SJSA1 (cell line): Measurements from ENCODE around the gene PRKD1. TPM values are rescaled to one million over a fixed set of nuclear protein-coding genes. Genes with fewer than 3 reads are reported as not detected.
"Not testable (repeated sequence)": the region's sequence is repeated elsewhere in the genome, so short reads cannot be mapped to it uniquely, and the experiment has no call there.

Experiments
- DNase-seq, 2 experiments: peaks; one replicate each; pipeline ENCODE4 v3.0.0-alpha.2; 2015 to 2020; ENCODE audit warnings: low spot score in 2 of 2, low read depth in 1 of 2
- H3K27ac ChIP-seq: fragments of 250-450 bp; sonication (Bioruptor Pico); 2 replicates; pipeline ENCODE4 v1.5.1; 2020; ENCODE audit warnings: mild to moderate bottlenecking, moderate library complexity
- H3K27me3 ChIP-seq: fragments of 250-450 bp; sonication (Bioruptor Pico); replicated peaks from 2 replicates; pipeline ENCODE4 v1.5.1; 2020; ENCODE audit warnings: mild to moderate bottlenecking, moderate library complexity
- H3K36me3 ChIP-seq: fragments of 250-450 bp; sonication (Bioruptor Pico); 2 replicates; pipeline ENCODE4 v1.5.1; 2020; ENCODE audit warnings: mild to moderate bottlenecking
- H3K4me1 ChIP-seq: fragments of 250-450 bp; sonication (Bioruptor Pico); replicated peaks from 2 replicates; pipeline ENCODE4 v1.6.1; 2021; ENCODE audit warnings: mild to moderate bottlenecking
- H3K4me3 ChIP-seq: fragments of 250-450 bp; sonication (Bioruptor Pico); 2 replicates; pipeline ENCODE4 v1.5.1; 2020; ENCODE audit warnings: mild to moderate bottlenecking
- H3K9me3 ChIP-seq: fragments of 250-450 bp; sonication (Bioruptor Pico); replicated peaks from 2 replicates; pipeline ENCODE4 v1.5.1; 2020; ENCODE audit warnings: mild to moderate bottlenecking
- total RNA-seq: library from RNA; depleted of rRNA; stranded (reverse); fragments of >200 nt; shearing (Covaris generic); gene quantifications from 2 replicates; pipeline ENCODE4 v1.2.3, GENCODE V29; 2014

PRKD1 gene
- total RNA-seq, 1 experiment from 2014 or later: 6.4 TPM

- not testable (repeated sequence) for H3K27me3 ChIP-seq, H3K4me1 ChIP-seq, H3K9me3 ChIP-seq, H3K36me3 ChIP-seq, H3K4me3 ChIP-seq, DNase-seq, H3K27ac ChIP-seq
These were observed 87.2 kb downstream of the PRKD1 start for GRCh38 chr14:29840369-29840892.

GRCh38 chr14:29839691-29840090 is 88.0 kb downstream of the PRKD1 start:
- H3K4me3 ChIP-seq, H3K36me3 ChIP-seq, DNase-seq, H3K9me3 ChIP-seq, H3K4me1 ChIP-seq, H3K27me3 ChIP-seq, H3K27ac ChIP-seq: not testable (repeated sequence)

- H3K27ac ChIP-seq: no peak overlapping the region
- H3K4me3 ChIP-seq: no peak overlapping the region
- H3K4me1 ChIP-seq: no peaks in the 10 kb centered on the region
- no peaks in the 10 kb centered on the region for H3K27me3 ChIP-seq
- H3K9me3 ChIP-seq: 0 out of 2 replicates have a peak, but pooled peaks cover 3% of the 10 kb centered on the region
- H3K36me3 ChIP-seq: no peaks in the 10 kb centered on the region
- no peak for DNase-seq
These were observed 88.9 kb downstream of the PRKD1 start for GRCh38 chr14:29838752-29839151.

GRCh38 chr14:29836395-29836794 is 91.3 kb downstream of the PRKD1 start:
- no peak overlapping the region for H3K27ac ChIP-seq

GRCh38 chr14:29832042-29832441 is 95.6 kb downstream of the PRKD1 start:
- Histone ChIP-seq H3K4me3 (no peak overlapping the region), H3K36me3 (no peaks in the 10 kb centered on the region), H3K27me3 (no peaks in the 10 kb centered on the region), H3K4me1 (no peaks in the 10 kb centered on the region), H3K9me3 (no peaks in the 10 kb centered on the region), H3K27ac (no peak overlapping the region)
- DNase-seq: no peak

More at GRCh38 chr14:29836395-29836794, 91.3 kb downstream of the PRKD1 start:
- Histone ChIP-seq H3K27me3 (no peaks in the 10 kb centered on the region), H3K9me3 (no peaks in the 10 kb centered on the region), H3K36me3 (no peaks in the 10 kb centered on the region), H3K4me1 (no peaks in the 10 kb centered on the region), H3K4me3 (no peak overlapping the region)
- no peak for DNase-seq

GRCh38 chr14:29829851-29830250 is 97.8 kb downstream of the PRKD1 start:
- DNase-seq: no peak
- no peak overlapping the region for H3K27ac ChIP-seq

GRCh38 chr14:29823816-29824215 is 103.8 kb downstream of the PRKD1 start:
- no peaks in the 10 kb centered on the region for H3K4me1 ChIP-seq
- no peak for DNase-seq
- H3K36me3 ChIP-seq: no peaks in the 10 kb centered on the region

More at GRCh38 chr14:29829851-29830250, 97.8 kb downstream of the PRKD1 start:
- no peaks in the 10 kb centered on the region for H3K36me3 ChIP-seq
- no peaks in the 10 kb centered on the region for H3K9me3 ChIP-seq
- no peaks in the 10 kb centered on the region for H3K4me1 ChIP-seq
- H3K27me3 ChIP-seq: no peaks in the 10 kb centered on the region
- H3K4me3 ChIP-seq: no peak overlapping the region

GRCh38 chr14:29822430-29822709 is 105.3 kb downstream of the PRKD1 start:
- no peaks in the 10 kb centered on the region for H3K4me1 ChIP-seq
- DNase-seq: no peak
- no peaks in the 10 kb centered on the region for H3K9me3 ChIP-seq
- H3K27me3 ChIP-seq: no peaks in the 10 kb centered on the region
- no peak overlapping the region for H3K27ac ChIP-seq
- H3K4me3 ChIP-seq: no peak overlapping the region
- H3K36me3 ChIP-seq: no peaks in the 10 kb centered on the region

More at GRCh38 chr14:29823816-29824215, 103.8 kb downstream of the PRKD1 start:
- H3K4me3 ChIP-seq: no peak overlapping the region
- H3K27me3 ChIP-seq: no peaks in the 10 kb centered on the region
- no peaks in the 10 kb centered on the region for H3K9me3 ChIP-seq
- H3K27ac ChIP-seq: no peak overlapping the region

- Histone ChIP-seq H3K4me3 (no peak overlapping the region), H3K27me3 (no peaks in the 10 kb centered on the region)
These were observed 105.8 kb downstream of the PRKD1 start for GRCh38 chr14:29821661-29822429.

GRCh38 chr14:29821242-29821641 is 106.4 kb downstream of the PRKD1 start:
- Histone ChIP-seq H3K4me3 (no peak overlapping the region), H3K36me3 (no peaks in the 10 kb centered on the region), H3K27me3 (no peaks in the 10 kb centered on the region), H3K9me3 (no peaks in the 10 kb centered on the region), H3K4me1 (no peaks in the 10 kb centered on the region), H3K27ac (no peak overlapping the region)
- no peak for DNase-seq

More at GRCh38 chr14:29821661-29822429, 105.8 kb downstream of the PRKD1 start:
- Histone ChIP-seq H3K9me3 (no peaks in the 10 kb centered on the region), H3K36me3 (no peaks in the 10 kb centered on the region), H3K27ac (no peak overlapping the region), H3K4me1 (no peaks in the 10 kb centered on the region)
- no peak for DNase-seq

- Histone ChIP-seq H3K4me3 (no peak overlapping the region), H3K27ac (no peak overlapping the region), H3K27me3 (no peaks in the 10 kb centered on the region), H3K9me3 (no peaks in the 10 kb centered on the region), H3K4me1 (no peaks in the 10 kb centered on the region), H3K36me3 (no peaks in the 10 kb centered on the region)
- DNase-seq: no peak
These were observed 106.9 kb downstream of the PRKD1 start for GRCh38 chr14:29820785-29821184.

GRCh38 chr14:29817767-29818405 is 109.8 kb downstream of the PRKD1 start:
- no peak for DNase-seq
- Histone ChIP-seq H3K9me3 (no peaks in the 10 kb centered on the region), H3K27ac (no peak overlapping the region), H3K27me3 (no peaks in the 10 kb centered on the region), H3K4me3 (no peak overlapping the region), H3K36me3 (no peaks in the 10 kb centered on the region), H3K4me1 (no peaks in the 10 kb centered on the region)

GRCh38 chr14:29815016-29815674 is 112.5 kb downstream of the PRKD1 start:
- Histone ChIP-seq H3K4me1 (no peaks in the 10 kb centered on the region), H3K27ac (no peak overlapping the region), H3K4me3 (no peak overlapping the region), H3K36me3 (no peaks in the 10 kb centered on the region), H3K27me3 (no peaks in the 10 kb centered on the region), H3K9me3 (no peaks in the 10 kb centered on the region)
- DNase-seq: no peak
